GM12878 (cell line): ENCODE data around the gene LPGAT1. TPM values are rescaled to one million over a fixed set of nuclear protein-coding genes. Genes with fewer than 3 reads are reported as not detected.
A peak's percentile ranks its signal among the peaks of the same experiment; 100 is the strongest.

Experiments used
- ATAC-seq: fragments of 200-7000 bp; cut with Tn5 transposase; 3 replicates; pipeline ENCODE4 v1.9.1; 2020; ENCODE audit warnings: mild to moderate bottlenecking, moderate library complexity
- BruUV-seq: library from RNA; stranded (reverse); fragments of 400-500 nt; replicated peaks from 2 replicates; lab custom pipeline; 2021; lab: Mats Ljungman, UMichigan
- CTCF ChIA-PET: fragments of 300-600 bp; sonication (Branson Sonifier 250); formaldehyde crosslinking; extraction: SDS; loops from one replicate; lab custom pipeline; 2021; ENCODE audit warnings: inconsistent platforms; lab: Yijun Ruan, JAX
- POLR2A ChIA-PET: fragments of 350-600 bp; formaldehyde crosslinking; extraction: SDS; loops from one replicate; lab custom pipeline; 2021; ENCODE audit warnings: inconsistent platforms; lab: Charles Lee
- RAD21 ChIA-PET: fragments of 300-600 bp; sonication (Branson Sonifier 250); formaldehyde crosslinking; loops from one replicate; lab custom pipeline; 2023; ENCODE audit warnings: antibody characterized with exemption; ENCODE audit not compliant: unreplicated experiment; lab: Charles Lee
- SMC1A ChIA-PET: fragments of 300-600 bp; sonication (Branson Sonifier 250); formaldehyde crosslinking; loops from one replicate; lab custom pipeline; 2023; ENCODE audit not compliant: unreplicated experiment, uncharacterized antibody; lab: Charles Lee
- DNase-seq: peaks from one replicate; pipeline ENCODE4 v3.0.0-alpha.2; 2011; ENCODE audit warnings: low read depth, low spot score
- FAIRE-seq: peaks from 3 replicates; lab custom pipeline; 2011; peaks lifted over from hg19 to GRCh38; lab: Jason Lieb, UNC
- H2AFZ ChIP-seq: 2 replicates; pipeline ENCODE4 v1.6.0; 2011; ENCODE audit warnings: low read depth, low read length, control low read depth; ENCODE audit not compliant: control insufficient read depth
- H3K27ac ChIP-seq: 2 replicates; pipeline ENCODE4 v1.5.1; 2011; ENCODE audit warnings: control low read depth; ENCODE audit not compliant: control insufficient read depth, insufficient read depth
- H3K27me3 ChIP-seq, 2 experiments: replicated peaks in 1 of 2; 2 replicates each; pipeline versions ENCODE4 v1.6.0 to v1.6.1; 2011; ENCODE audit warnings: low read length in 1 of 2; ENCODE audit not compliant: control insufficient read depth in 2 of 2, insufficient read depth in 2 of 2
- H3K36me3 ChIP-seq, 2 experiments: 2 replicates each; pipeline ENCODE4 v1.5.1; 2011; ENCODE audit warnings: low read length in 1 of 2; ENCODE audit not compliant: control insufficient read depth in 2 of 2, insufficient read depth in 2 of 2
- H3K4me1 ChIP-seq: 2 replicates; pipeline ENCODE4 v1.6.1; 2011; ENCODE audit warnings: mild to moderate bottlenecking, low read length, moderate library complexity, mixed read lengths; ENCODE audit not compliant: control insufficient read depth, insufficient read depth
- H3K4me2 ChIP-seq: 2 replicates; pipeline ENCODE4 v1.6.0; 2011; ENCODE audit warnings: control low read depth; ENCODE audit not compliant: control insufficient read depth, insufficient read depth
- H3K4me3 ChIP-seq: fragments of 200-600 bp; sonication (generic); 2 replicates; pipeline ENCODE4 v1.5.1; 2016
- H3K79me2 ChIP-seq: 2 replicates; pipeline ENCODE4 v1.6.0; 2011; ENCODE audit warnings: low read length; ENCODE audit not compliant: control insufficient read depth, insufficient read depth
- H3K9ac ChIP-seq: 2 replicates; pipeline ENCODE4 v1.8.0; 2011; ENCODE audit warnings: low read length, control low read depth, mixed read lengths; ENCODE audit not compliant: control insufficient read depth, insufficient read depth
- H3K9me3 ChIP-seq: replicated peaks from 3 replicates; pipeline ENCODE4 v1.5.1; 2011; ENCODE audit warnings: mild to moderate bottlenecking, low read length; ENCODE audit not compliant: control insufficient read depth, insufficient read depth
- H4K20me1 ChIP-seq: 2 replicates; pipeline ENCODE4 v1.6.0; 2011; ENCODE audit not compliant: control insufficient read depth, insufficient read depth
- CTCF ChIP-seq, 3 experiments: IDR thresholded peaks in 2 of 3; conservative IDR thresholded peaks in 1 of 3; 2 replicates each; pipeline ENCODE4 v1.5.1; 2011; ENCODE audit warnings: low read depth in 3 of 3, low read length in 3 of 3, mild to moderate bottlenecking in 3 of 3, control low read depth in 2 of 3, moderate library complexity in 2 of 3, inconsistent platforms in 1 of 3, mixed read lengths in 1 of 3; ENCODE audit not compliant: control insufficient read depth in 2 of 3, insufficient read depth in 1 of 3; ENCODE audit errors: extremely low read depth in 1 of 3
- EZH2 ChIP-seq: IDR thresholded peaks from 2 replicates; pipeline ENCODE4 v1.6.1; 2012; ENCODE audit warnings: low read depth, mild to moderate bottlenecking, control low read depth, inconsistent platforms, low read length, borderline replicate concordance; ENCODE audit not compliant: control insufficient read depth
- IRF3 ChIP-seq: fragments of 450-650 bp; IDR thresholded peaks from 2 replicates; pipeline ENCODE4 v1.6.1; 2014; ENCODE audit warnings: mild to moderate bottlenecking
- IRF4 ChIP-seq: IDR thresholded peaks from 2 replicates; pipeline ENCODE4 v1.6.1; 2011; ENCODE audit warnings: low read depth, low read length
- POLR2AphosphoS2 ChIP-seq: IDR thresholded peaks from 2 replicates; pipeline ENCODE4 v1.6.1; 2011; ENCODE audit warnings: low read depth, mild to moderate bottlenecking, low read length, improper control_type of control experiment, moderate library complexity
- SMAD1 ChIP-seq: fragments of 450-650 bp; IDR thresholded peaks from 2 replicates; pipeline ENCODE4 v1.6.1; 2018; ENCODE audit warnings: mild to moderate bottlenecking, low read depth; ENCODE audit not compliant: partially characterized antibody
- SPI1 ChIP-seq: IDR thresholded peaks from 2 replicates; pipeline ENCODE4 v1.6.1; 2011; ENCODE audit warnings: low read depth, mild to moderate bottlenecking, low read length, moderate library complexity, borderline replicate concordance; ENCODE audit not compliant: insufficient read depth
- USF2 ChIP-seq: IDR thresholded peaks from 2 replicates; pipeline ENCODE4 v1.6.1; 2011; ENCODE audit warnings: low read depth, low read length, improper control_type of control experiment, borderline replicate concordance
- ZNF592 ChIP-seq: fragments of 450-650 bp; IDR thresholded peaks from 2 replicates; pipeline ENCODE4 v1.6.1; 2017; ENCODE audit warnings: mild to moderate bottlenecking, moderate library complexity
- ZSCAN29 ChIP-seq: fragments of 450-650 bp; IDR thresholded peaks from 2 replicates; pipeline ENCODE4 v1.6.1; 2017; ENCODE audit warnings: mild to moderate bottlenecking, moderate library complexity
- WGBS: methylation state at CpG from one replicate; pipeline ENCODE4 v1.1.6; 2016; ENCODE audit warnings: low lambda C conversion rate; ENCODE audit not compliant: insufficient replicate concordance, insufficient coverage; ENCODE audit errors: missing lambda C conversion rate; 5-methylcytosine and 5-hydroxymethylcytosine counted together
- in situ Hi-C: fragments of 300-500 bp; cut with MboI; formaldehyde crosslinking; loops from 9 replicates; pipeline ENCODE4 v1.14.3; 2018; ENCODE audit warnings: mixed read lengths
- intact Hi-C: fragments of 100-400 bp; cut with micrococcal nuclease; formaldehyde crosslinking; loops from one replicate; pipeline ENCODE4 v1.14.2; 2022; ENCODE audit not compliant: unreplicated experiment
- polyA plus RNA-seq, 11 experiments: library from polyadenylated mRNA; depleted of rRNA in 4 of 11; unstranded in 6 of 11; stranded (reverse) in 5 of 11; fragments of >200 nt; fragmentation: Nextera tagmentation in 4 of 11; fragmentation: Illumina TruSeq in 1 of 11; extraction: Ambion mirVana in 4 of 11; extraction: Trizol in 1 of 11; gene quantifications; 1 replicate in 1 of 11; 2 replicates in 10 of 11; pipeline versions ENCODE4 v1.2.1 to v1.2.3, GENCODE V29; 2011 to 2016; ENCODE audit warnings: inconsistent platforms in 2 of 11, missing spikeins in 2 of 11, low read depth in 1 of 11
- total RNA-seq, 4 experiments: library from RNA; depleted of rRNA in 3 of 4; stranded (reverse); fragments of >200 nt in 3 of 4; fragmentation: Illumina TruSeq in 1 of 4; extraction: Trizol in 1 of 4; gene quantifications; 2 replicates each; pipeline versions ENCODE4 v1.2.1 to v1.2.3, GENCODE V29; 2013 to 2021

Gene LPGAT1
- total and polyA plus RNA-seq, 10 of the 15 experiments (the other 5 are each of a cell fraction or from before 2014, with no cell fraction given): 5.8 to 40.6 (median 19.2) TPM

GRCh38 chr1:211698161-211699026 is 132.2 kb downstream of the LPGAT1 start:
- in situ Hi-C loops (loop anchor here (5.0 kb wide), 3 partner anchors 134 to 339 kb away; partner anchors contain the start of genes DTL, INTS7 and LPGAT1), intact Hi-C loops (loop anchor here (1.0 to 5.0 kb wide), 6 partner anchors 44 to 589 kb away; partner anchors contain the start of genes DTL, INTS7, LPGAT1 and PPP2R5A)
- Histone ChIP-seq H3K4me1 (peaks cover 40% of the 10 kb centered on the region), H3K9me3 (no peaks in the 10 kb centered on the region; the same call in 2 of the 3 replicates), H3K4me3 (0 out of 2 replicates have a peak overlapping the region, but pooled peaks have one; percentile 31), H3K27me3 (no peaks in the 10 kb centered on the region), H2AFZ (peak overlapping the region; percentile 84), H3K9ac (no peak overlapping the region), H4K20me1 (no peaks in the 10 kb centered on the region), H3K4me2 (peak overlapping the region; percentile 86), H3K79me2 (no peaks in the 10 kb centered on the region), H3K27ac (no peak overlapping the region), H3K36me3 (no peaks in the 10 kb centered on the region)
- ChIA-PET CTCF (interaction anchor here (0.7 to 9.2 kb wide), 62 partner anchors 10 to 757 kb away, joined by 3 to 244 read pairs (median 6); partner anchors contain the start of genes DTL, INTS7 and NEK2), RAD21 (interaction anchor here (0.6 to 8.5 kb wide), 56 partner anchors 16 to 767 kb away, joined by 3 to 224 read pairs (median 4); partner anchors contain the start of genes DTL, INTS7, NEK2 and SLC30A1), POLR2A (interaction anchor here (0.9 to 5.5 kb wide), 13 partner anchors 15 to 337 kb away, joined by 3 to 66 read pairs (median 12); partner anchors contain the start of genes DTL and INTS7), SMC1A (interaction anchor here (0.6 to 11.3 kb wide), 59 partner anchors 9 to 758 kb away, joined by 3 to 311 read pairs (median 5); partner anchors contain the start of genes DTL, INTS7 and NEK2)
- BruUV-seq: no TSS peak
- 8% methylated on average over 29 of the region's 29 CpGs for WGBS
- DNase-seq: peak; percentile 55
- peak; percentile 78 for ATAC-seq
- FAIRE-seq: peak; percentile 88
- TF ChIP-seq SMAD1: no peak
- no peak for TF ChIP-seq IRF4
- no peak for TF ChIP-seq ZSCAN29
- TF ChIP-seq IRF3: 0 out of 2 replicates have a peak, but pooled peaks have one; percentile 13
- no peak for TF ChIP-seq EZH2
- TF ChIP-seq SPI1: no peak
- TF ChIP-seq ZNF592: no peak
- TF ChIP-seq POLR2AphosphoS2: no peak
- TF ChIP-seq USF2: no peak
- peak; percentile 98 to 99 (median 99); a peak in 5 of 6 replicates for TF ChIP-seq CTCF (IDR thresholded peaks at IDR 0.05 in 2 of 3, conservative IDR thresholded peaks at IDR 0.05 in 1 of 3; ENCODE audit: control insufficient read depth in 2 of 3, extremely low read depth in 1 of 3, insufficient read depth in 1 of 3, low read depth in 3 of 3, low read length in 3 of 3)
